HUDEP-2 (cell line): Measurements from ENCODE around the gene DOK1.

Experiments used
- DNase-seq, 76 experiments: peaks; one replicate each; lab custom pipeline; 2025; ENCODE audit not compliant: unreplicated experiment in 76 of 76; lab: John Stamatoyannopoulos, UW

The DOK1 gene

DNA sequence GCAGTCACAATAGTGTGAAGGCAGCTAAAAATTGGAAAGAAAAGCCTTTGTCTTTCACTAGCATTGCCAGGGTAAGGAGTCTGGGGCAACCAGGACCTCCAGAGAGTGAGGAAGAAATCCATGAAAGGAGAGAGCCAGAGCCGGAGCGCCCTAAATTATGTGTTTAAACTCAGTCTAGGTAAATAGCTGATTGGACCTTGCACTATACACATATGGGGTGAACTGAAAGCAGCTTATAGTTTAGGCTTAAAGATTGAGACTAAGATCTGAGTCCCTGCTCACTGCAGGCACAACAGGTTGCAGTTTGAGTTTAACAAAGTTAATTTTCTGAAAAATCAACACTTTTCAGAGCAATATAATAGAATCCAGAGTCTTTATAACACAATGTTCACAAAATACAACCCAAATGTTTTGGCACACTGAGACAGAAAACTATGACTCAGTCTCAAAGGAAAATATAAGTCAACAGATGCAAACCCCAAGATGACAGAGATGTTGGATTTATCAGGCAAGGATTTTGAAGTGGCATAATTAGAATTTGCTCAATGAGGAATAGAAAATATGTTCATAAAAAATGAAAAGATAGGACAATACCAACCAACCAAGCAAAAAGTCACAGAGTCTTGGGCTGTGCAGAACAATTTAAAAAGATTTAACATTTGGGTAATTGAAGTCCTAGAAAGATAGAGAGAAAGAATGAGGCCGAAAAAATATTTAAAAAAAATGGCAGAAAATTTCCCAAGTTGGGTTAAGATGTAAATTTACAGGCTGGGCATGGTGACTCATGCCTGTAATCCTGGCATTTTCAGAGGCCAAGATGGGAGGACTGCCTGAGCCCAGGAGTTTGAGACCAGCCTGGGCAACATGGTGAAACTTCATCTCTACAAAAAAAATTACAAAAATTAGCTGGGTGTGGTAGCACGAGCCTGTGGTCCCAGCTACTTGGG lies 39.6 kb downstream of the DOK1 start:
- no peak for DNase-seq

DNA sequence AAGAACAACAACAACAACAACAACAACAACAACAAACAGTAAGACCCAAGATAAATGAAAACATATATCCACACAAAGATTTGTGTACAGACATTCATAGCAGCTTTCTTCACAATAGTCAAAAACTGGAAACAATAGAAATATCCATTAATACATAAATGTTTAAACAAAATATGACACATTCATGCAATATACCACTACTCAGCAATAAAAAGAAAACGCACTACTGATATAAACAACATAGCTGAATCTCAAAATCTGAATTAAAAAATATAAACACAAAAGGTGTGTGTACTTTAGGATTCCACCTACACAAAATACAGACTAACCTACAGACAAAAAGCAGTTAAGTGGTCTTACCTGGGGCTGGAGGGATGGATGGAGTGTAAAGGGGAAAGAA lies 42.1 kb downstream of the DOK1 start:
- DNase-seq: no peak

DNA sequence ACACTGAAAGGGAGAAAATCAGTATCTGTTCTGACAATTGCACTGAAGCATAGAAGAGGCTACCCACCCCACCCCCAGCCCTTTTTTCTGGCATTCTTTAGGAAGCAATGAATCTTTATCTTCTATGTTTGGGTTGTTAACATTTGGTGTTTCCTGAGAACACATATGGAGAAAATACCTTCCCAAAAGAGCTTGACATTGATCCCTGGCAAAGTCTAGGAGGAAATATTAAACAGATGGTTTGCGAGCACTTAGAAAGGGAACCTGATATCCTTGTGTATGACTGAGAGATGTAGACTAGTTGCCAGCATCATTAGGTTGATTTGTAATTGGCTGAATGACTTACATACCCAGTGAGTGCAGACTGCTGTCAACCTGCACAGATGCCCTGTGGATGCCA lies 42.9 kb downstream of the DOK1 start:
- no peak for DNase-seq

DNA sequence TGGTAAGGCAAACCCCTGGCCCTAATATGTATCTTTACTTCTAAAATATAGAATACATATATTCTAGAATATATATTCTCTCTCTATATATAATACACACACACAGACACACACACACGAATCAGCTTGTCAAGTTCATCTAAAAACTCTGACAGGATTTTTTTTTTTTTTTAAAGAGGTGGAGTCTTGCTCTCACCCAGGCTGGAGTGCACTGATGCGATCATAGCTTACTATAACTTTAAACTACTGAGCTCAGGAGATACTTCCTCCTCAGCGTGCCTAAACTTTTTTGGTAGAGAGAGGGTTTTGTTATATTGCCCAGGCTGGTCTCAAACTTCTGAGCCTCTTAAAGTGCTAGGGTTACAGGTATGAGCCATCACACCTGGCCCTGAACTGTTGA lies 45.2 kb downstream of the DOK1 start:
- no peak for DNase-seq

DNA sequence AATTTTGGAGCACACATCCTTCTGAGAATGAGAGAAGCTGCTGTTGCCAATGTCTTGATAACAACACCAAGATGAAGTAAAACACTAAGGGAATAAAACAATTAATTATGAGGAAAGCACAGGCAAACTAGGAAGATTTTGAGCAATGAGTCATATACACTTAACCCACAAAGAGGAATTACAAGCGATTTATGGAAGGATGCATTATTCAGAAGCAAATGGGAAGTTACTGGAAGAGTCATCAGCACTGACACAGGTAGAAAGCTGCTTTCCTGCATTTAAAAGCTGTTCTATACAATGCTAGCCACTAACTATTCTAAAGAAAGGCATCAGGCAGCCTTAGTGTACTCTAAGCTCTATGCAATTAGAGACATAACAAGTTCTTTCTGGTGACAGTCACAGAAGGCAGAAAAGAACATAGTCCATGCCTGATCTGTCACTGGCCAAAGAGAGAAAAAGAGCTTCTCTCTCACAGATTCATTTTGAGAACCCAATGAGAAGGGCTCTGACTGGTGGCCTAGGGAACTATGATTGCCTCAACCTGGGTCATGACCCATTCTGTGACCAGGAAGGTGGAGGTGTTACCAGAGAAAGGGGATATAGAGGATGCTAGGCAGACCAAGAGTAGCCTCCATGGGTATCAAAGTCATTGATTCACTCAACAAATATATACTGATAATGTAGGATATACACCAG lies 48.2 kb downstream of the DOK1 start:
- DNase-seq: no peak

DNA sequence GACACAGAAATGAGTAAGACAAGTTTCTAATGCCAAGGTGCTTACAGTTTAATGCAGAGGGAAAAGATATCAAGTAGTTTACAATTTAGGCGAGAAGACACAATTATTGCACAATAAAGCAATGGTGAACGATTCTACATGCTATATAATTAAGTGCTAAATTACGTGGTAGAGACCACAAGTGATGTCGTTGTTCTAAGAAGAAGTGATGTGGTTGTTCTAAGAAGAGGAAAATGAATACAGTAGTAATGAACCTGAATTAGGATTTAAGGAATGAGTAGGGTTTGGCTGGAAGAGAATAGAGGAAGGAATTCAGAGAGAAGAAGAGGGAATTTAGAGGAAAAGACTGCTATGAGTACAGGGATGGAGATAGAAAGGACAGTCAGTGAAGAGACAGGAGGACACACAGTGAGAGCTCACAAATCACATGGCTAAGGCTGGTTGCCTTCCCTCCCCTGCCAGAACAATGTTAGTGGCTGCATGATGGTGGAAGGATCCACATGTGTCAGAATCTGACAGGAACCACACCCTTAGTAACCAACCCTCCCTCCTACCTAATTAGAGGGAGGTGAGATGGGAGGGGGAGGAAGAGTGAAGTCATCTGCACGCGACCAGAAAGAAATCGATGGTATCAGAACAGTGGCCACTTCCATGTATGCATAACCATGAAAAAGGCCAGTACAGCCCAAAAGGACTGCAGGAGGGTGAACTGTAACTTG lies 48.9 kb downstream of the DOK1 start:
- DNase-seq: no peak

DNA sequence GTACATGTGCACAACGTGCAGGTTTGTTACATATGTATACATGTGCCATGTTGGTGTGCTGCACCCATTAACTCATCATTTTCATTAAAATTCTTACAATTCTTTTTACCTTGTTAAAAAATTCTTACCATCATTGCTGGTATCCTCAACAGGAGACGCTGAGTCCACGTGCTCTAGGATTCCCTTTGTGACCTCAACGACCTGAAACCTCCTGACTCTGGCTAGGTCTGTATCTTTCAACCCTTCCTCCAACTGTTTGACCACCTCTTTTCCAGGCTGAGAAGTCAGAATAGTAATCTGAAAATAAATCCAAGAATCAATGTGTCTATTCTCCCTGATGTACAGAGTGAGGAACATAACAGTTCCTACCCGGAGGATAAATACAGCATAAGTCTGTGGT lies 52.4 kb downstream of the DOK1 start:
- DNase-seq: no peak
